ENCODE data around the gene IFT27.

- no peak for TF ChIP-seq POLR2A (IDR thresholded peaks at IDR 0.05)
- TF ChIP-seq CTCF (IDR thresholded peaks at IDR 0.05), result no peak
Observed at GRCh38 chr22:36808721-36809344, 32.9 kb upstream of the IFT27 start.
